Adipocyte (in vitro differentiated cells): ENCODE data around the gene HLA-DQA1.

Experiments
- DNase-seq: peaks from one replicate; pipeline ENCODE4 v3.0.0-alpha.2; 2015; ENCODE audit warnings: low read depth
- H3K27me3 ChIP-seq: replicated peaks from 2 replicates; pipeline ENCODE4 v1.7.0; 2013; ENCODE audit warnings: mild to moderate bottlenecking, low read length, moderate library complexity; ENCODE audit not compliant: control insufficient read depth, insufficient read depth
- H3K36me3 ChIP-seq: 2 replicates; pipeline ENCODE4 v1.7.0; 2013; ENCODE audit warnings: low read length, mild to moderate bottlenecking, moderate library complexity; ENCODE audit not compliant: control insufficient read depth, insufficient read depth, severe bottlenecking
- H3K4me1 ChIP-seq: 2 replicates; pipeline ENCODE4 v1.7.0; 2013; ENCODE audit warnings: mild to moderate bottlenecking, low read length, moderate library complexity; ENCODE audit not compliant: control insufficient read depth, insufficient read depth
- H3K4me3 ChIP-seq: 2 replicates; pipeline ENCODE4 v1.7.0; 2013; ENCODE audit warnings: mild to moderate bottlenecking, low read length, moderate library complexity
- H3K9ac ChIP-seq: 2 replicates; pipeline ENCODE4 v1.7.0; 2013; ENCODE audit warnings: mild to moderate bottlenecking, low read length, moderate library complexity
- H3K9me3 ChIP-seq: 2 replicates; pipeline ENCODE4 v1.7.0; 2013; ENCODE audit warnings: mild to moderate bottlenecking, low read length, moderate library complexity; ENCODE audit not compliant: control insufficient read depth

Gene HLA-DQA1

GRCh38 chr6:32608362-32608761 is 28.8 kb upstream of the HLA-DQA1 start:
- DNase-seq = no peak
- Histone ChIP-seq H3K9me3 (no peaks in the 10 kb centered on the region), H3K36me3 (no peaks in the 10 kb centered on the region), H3K9ac (no peak overlapping the region), H3K27me3 (no peaks in the 10 kb centered on the region), H3K4me1 (no peaks in the 10 kb centered on the region), H3K4me3 (no peak overlapping the region)

GRCh38 chr6:32609391-32609730 is 27.8 kb upstream of the HLA-DQA1 start:
- no peak overlapping the region for H3K9ac ChIP-seq
- no peak overlapping the region for H3K4me3 ChIP-seq
- no peak for DNase-seq
- H3K27me3 ChIP-seq = no peaks in the 10 kb centered on the region
- H3K36me3 ChIP-seq = no peaks in the 10 kb centered on the region
- no peaks in the 10 kb centered on the region for H3K4me1 ChIP-seq
- H3K9me3 ChIP-seq = no peaks in the 10 kb centered on the region

- peak; percentile 73 for DNase-seq
- no peaks in the 10 kb centered on the region for H3K9me3 ChIP-seq
- H3K4me3 ChIP-seq = no peak overlapping the region
These were observed 27.2 kb upstream of the HLA-DQA1 start for GRCh38 chr6:32609731-32610640.

GRCh38 chr6:32610682-32611296 is 26.4 kb upstream of the HLA-DQA1 start:
- Histone ChIP-seq H3K36me3 (no peaks in the 10 kb centered on the region), H3K4me3 (no peak overlapping the region), H3K9me3 (no peaks in the 10 kb centered on the region), H3K9ac (no peak overlapping the region), H3K4me1 (no peaks in the 10 kb centered on the region), H3K27me3 (no peaks in the 10 kb centered on the region)
- DNase-seq = no peak

More at GRCh38 chr6:32609731-32610640, 27.2 kb upstream of the HLA-DQA1 start:
- H3K27me3 ChIP-seq = no peaks in the 10 kb centered on the region
- no peaks in the 10 kb centered on the region for H3K36me3 ChIP-seq
- H3K9ac ChIP-seq = no peak overlapping the region
- H3K4me1 ChIP-seq = no peaks in the 10 kb centered on the region

- DNase-seq = no peak
- Histone ChIP-seq H3K36me3 (no peaks in the 10 kb centered on the region), H3K9me3 (peaks cover 9% of the 10 kb centered on the region), H3K9ac (no peak overlapping the region), H3K4me3 (no peak overlapping the region), H3K27me3 (no peaks in the 10 kb centered on the region), H3K4me1 (no peaks in the 10 kb centered on the region)
These were observed 23.7 kb upstream of the HLA-DQA1 start for GRCh38 chr6:32613475-32613874.

GRCh38 chr6:32614366-32615081 is 22.7 kb upstream of the HLA-DQA1 start:
- Histone ChIP-seq H3K4me3 (no peak overlapping the region), H3K9ac (no peak overlapping the region), H3K36me3 (no peaks in the 10 kb centered on the region), H3K27me3 (no peaks in the 10 kb centered on the region), H3K9me3 (peaks cover 9% of the 10 kb centered on the region), H3K4me1 (no peaks in the 10 kb centered on the region)
- DNase-seq = no peak

GRCh38 chr6:32615885-32616532 is 21.2 kb upstream of the HLA-DQA1 start:
- Histone ChIP-seq H3K9ac (no peak overlapping the region), H3K4me1 (no peaks in the 10 kb centered on the region), H3K4me3 (no peak overlapping the region), H3K36me3 (no peaks in the 10 kb centered on the region), H3K9me3 (peaks cover 9% of the 10 kb centered on the region), H3K27me3 (no peaks in the 10 kb centered on the region)
- DNase-seq = no peak

GRCh38 chr6:32617751-32618150 is 19.5 kb upstream of the HLA-DQA1 start:
- H3K4me1 ChIP-seq = no peaks in the 10 kb centered on the region
- H3K9me3 ChIP-seq = peaks cover 9% of the 10 kb centered on the region
- no peak for DNase-seq
- no peaks in the 10 kb centered on the region for H3K36me3 ChIP-seq
- no peak overlapping the region for H3K4me3 ChIP-seq
- no peak overlapping the region for H3K9ac ChIP-seq
- H3K27me3 ChIP-seq = no peaks in the 10 kb centered on the region

GRCh38 chr6:32621372-32621771 is 15.8 kb upstream of the HLA-DQA1 start:
- H3K27me3 ChIP-seq = no peaks in the 10 kb centered on the region
- H3K9me3 ChIP-seq = peaks cover 9% of the 10 kb centered on the region

GRCh38 chr6:32622545-32623401 is 14.4 kb upstream of the HLA-DQA1 start:
- H3K27me3 ChIP-seq = no peaks in the 10 kb centered on the region
- DNase-seq = no peak
- H3K4me1 ChIP-seq = no peaks in the 10 kb centered on the region
- H3K9me3 ChIP-seq = peaks cover 6% of the 10 kb centered on the region
- no peak overlapping the region for H3K4me3 ChIP-seq
- no peak overlapping the region for H3K9ac ChIP-seq
- H3K36me3 ChIP-seq = no peaks in the 10 kb centered on the region

More at GRCh38 chr6:32621372-32621771, 15.8 kb upstream of the HLA-DQA1 start:
- H3K4me3 ChIP-seq = no peak overlapping the region
- H3K36me3 ChIP-seq = no peaks in the 10 kb centered on the region
- no peaks in the 10 kb centered on the region for H3K4me1 ChIP-seq
- DNase-seq = no peak
- H3K9ac ChIP-seq = no peak overlapping the region
